GM19328 (cell line): Measurements from ENCODE around the gene KCNN3.

Experiments used
- ATAC-seq: cut with Tn5 transposase; IDR thresholded peaks from one replicate; pipeline ENCODE4 v1.9.1; 2021; ENCODE audit warnings: mild to moderate bottlenecking, moderate library complexity; ENCODE audit not compliant: unreplicated experiment

Gene KCNN3

DNA sequence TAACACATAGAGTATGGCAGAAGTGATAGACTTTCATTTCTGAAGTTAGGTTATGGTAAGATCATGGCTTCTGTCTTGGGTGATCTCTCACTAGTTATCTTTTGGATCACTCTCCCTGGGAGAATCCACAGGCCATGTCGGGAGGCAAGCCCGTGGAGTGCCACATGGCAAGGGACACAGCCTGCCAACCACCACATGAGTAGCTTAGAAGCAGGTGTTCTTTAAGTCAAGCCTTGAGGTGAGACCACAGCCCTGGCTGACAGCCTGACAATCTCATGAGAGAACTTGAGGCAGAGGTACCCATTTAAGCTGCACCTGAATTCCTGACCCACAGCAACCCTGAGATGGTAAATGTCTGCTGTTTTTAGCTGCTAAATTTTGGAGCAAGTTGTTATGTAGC lies 130.4 kb downstream of the KCNN3 start:
- ATAC-seq: no peak

DNA sequence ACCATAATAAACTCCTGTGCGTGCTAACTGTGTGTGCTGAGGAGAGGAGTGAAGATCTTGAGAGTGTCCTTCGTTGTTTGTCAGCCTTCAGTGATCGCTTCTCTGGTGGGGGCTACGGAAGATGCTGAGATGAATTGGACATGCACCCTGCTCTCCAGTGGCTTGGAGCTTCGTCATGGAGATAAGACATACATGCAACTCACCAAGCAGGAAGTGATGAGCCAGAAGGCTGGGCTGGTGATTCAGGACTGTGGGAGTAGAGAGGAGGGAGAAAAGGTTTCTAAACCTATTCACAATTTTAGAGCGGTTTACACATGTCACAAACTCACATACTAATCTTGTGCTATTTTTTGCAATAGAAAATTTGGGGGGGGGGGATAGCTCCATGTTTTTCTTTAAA lies 133.2 kb downstream of the KCNN3 start:
- ATAC-seq: no peak

DNA sequence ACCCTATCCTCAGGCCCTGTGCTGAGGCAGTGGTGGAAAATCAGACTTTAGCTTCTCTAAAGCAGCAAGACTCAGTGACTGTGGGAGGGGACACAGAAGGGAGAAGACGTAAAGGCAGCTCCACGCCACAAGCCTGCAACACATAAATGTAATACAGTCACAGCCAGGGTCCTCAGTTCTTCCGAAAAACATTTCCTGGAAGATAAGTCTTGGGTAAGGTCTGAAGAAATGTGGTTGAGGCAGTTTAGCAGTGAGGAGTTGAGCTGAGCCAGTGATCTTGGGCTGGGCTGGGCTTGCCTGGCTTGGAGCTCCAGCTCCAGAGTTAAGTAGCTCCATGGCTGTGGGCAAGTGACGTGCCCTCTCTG lies 134.3 kb downstream of the KCNN3 start:
- no peak for ATAC-seq

DNA sequence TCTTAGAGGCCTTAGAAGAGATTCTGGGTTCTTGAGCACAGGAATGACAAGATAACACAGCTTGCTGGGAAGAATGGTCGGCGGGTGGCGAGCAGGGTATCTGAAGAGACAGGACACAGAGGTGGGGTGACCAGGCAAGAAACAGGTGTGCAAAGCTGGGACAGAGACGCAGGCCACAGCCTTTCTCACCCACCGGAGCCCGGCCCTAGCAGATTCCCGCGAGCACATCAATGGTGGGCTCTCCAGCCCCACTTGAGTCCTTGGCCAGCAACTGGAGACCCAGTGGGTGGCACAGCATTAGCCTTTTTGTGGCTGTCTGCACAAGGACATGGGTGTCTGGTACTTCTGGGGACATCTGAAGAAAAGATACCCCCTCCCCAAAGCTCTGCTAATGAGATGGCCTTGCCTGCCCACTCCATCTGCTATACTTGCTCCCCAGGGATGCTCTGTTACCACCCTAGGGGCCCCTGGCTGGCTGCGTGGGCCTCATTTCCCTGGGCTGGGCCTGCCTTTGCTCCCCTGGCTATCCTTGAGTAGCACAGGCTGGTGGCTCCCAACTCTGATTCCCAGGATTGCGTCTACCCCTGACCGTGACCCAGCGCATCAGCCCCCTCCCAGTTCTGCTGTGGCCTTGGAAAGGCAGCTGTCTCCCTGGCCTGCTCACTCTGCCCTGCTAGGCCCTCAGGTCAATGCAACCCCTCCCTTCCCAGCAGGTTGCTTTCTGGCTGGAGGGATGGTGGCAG lies 134.8 kb downstream of the KCNN3 start:
- ATAC-seq: no peak

DNA sequence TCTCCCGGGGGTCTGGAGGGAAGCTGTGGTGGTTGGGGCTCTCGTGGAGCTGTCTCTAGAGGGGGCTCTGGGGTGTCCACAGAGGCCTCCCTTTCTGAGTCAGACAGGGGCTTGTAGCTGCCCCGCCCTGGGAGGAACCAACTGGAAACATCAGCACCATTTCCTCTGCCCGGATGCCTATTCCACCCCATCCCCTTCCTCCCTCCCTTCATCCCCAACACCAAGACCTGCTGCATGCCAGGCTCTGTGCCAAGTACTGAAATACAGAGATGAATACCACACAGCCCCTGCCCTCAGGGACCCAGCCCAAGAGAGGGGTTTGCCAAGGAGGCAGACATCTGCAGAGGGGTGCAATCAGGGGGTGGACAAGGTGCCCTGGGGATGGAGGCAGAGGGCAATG lies 136.5 kb downstream of the KCNN3 start:
- ATAC-seq: no peak

DNA sequence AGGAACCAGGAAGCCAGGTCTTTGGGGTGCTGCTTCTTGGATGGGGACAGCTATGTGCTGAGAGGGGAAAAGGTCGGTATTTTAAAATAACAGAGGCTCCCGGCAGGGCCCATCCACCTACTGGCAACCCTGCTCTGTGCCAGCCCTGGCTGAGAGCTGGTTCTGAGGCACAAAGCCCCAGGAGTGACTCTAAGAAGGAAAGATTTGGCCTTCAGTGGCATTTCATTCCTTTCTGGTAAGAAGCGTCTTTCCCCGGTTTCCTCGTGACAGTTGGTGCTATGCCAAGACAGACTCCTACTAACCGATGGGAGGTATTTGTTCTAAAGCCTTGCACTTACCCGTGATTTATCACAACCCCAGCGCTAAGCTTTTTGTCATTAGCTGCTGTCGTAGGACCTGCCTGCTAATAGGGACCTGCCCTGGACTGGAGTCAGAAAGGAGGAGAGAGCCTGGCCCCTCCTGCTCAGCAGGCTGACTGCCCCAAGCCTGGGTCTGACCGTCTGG lies 139.0 kb downstream of the KCNN3 start:
- ATAC-seq: no peak

DNA sequence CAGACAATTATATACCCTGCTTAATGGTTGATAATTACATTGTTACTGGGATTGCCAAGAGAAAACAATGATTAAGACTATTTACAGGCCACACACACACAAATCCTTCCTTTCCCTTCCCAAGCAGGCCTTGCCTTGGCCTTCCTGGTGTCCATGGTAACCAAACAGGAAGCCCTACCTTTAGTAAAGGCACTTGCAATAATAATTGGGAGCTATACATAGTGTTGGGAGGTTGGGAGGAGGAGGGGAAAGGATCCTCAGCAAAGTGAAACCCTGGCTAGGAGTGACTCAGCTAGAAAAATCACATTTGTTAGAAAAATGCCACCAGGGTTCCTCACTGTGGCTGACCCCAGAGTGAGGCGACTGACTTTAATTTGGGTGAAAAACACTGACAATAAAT lies 139.8 kb downstream of the KCNN3 start:
- ATAC-seq: no peak

DNA sequence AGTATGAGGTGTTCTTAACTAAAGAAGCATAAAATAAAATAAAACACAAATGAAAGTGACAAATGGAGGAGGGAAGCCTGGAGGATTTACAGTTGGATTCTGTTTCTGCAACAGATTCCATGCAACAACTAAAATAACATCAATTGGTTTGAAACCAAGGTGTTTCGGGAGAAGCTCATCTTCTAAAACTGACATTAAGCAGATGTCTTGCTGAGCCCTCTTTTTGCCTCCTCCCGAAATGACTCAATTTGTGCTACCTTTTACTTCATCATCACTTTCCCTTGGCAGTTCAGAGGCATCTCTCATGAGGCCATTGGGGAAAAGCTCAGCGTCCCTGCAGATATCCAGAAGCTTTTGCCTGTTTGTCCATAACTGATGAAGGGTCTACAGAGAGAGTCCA lies 140.5 kb downstream of the KCNN3 start:
- no peak for ATAC-seq

DNA sequence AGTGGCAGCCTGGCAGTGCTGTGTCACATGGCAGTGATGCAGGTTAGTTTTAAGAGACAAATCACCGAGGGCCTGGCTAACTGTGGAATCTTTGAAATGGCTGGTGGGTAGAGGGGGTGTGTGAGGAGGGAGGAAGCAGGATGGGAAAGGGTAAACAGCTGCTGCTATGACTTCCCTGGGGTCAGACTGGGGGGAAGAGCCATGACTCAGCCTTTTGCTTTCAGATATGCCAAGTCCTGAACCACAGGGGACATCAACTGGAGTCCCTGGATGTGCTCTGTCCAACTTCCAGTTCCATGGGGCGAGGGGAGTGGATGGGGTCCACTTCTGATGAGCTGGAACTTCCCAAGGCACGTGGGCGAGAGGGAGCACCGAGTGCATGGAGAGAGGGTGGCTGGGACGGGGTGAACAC lies 141.0 kb downstream of the KCNN3 start:
- no peak for ATAC-seq

DNA sequence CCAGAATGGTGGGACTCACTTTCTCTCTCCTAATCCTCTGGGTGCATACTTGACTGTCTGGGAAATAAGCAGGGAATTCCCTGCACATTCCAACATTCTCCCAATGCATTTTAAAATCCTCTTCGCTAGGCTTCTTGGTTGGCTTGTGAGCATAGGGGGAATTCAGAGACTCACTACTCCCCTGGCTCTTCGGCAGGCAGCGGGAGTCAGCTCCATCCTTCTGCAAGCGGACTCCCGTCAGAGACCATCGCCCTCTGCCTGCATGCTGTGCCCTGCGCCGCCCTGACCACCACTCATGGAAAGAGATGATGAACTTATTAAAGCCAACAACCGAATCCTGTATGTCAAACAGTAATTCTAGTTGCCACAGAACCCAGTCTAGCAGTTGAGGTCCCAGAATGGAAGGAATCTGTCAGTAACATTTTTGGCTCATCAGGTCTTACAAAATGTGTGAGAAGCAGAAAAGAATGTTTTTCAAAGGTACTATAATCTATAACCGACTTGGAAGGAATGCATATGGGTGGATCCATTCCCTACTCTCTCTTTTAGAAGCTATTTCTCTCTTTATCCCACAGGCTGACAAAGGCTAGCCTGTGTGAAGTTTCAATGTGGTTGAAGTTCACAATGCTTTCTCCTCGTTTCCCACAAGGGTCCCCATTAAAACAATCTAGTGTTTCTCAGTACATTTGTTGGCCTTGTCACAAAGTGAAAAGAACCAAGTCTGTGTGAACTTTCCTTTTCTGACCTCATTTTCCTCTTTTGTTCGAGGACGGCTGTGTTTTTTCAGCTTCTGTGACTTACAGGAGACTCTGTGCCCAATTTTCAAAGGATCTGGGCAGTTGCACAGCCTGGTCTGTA lies 143.0 kb downstream of the KCNN3 start:
- ATAC-seq: no peak

DNA sequence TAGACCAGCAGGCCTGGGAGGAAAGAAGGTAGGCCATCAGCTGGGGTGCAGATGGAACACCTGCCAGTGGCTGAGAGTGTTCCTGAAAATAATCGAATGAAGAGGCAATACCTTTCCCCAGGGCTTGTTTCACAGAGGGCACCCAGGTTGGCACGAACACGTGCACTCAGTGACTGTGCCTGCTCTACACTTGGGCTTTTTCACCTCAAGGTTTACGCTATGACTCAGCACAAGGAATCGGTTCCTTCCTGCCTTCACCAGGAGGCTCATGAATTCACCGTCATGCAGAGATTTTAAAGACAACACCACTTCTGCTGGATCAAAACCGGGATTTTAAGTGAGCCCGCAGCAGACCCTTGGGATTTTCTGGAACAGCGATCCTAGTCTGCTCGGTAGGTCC lies 143.6 kb downstream of the KCNN3 start:
- ATAC-seq: no peak

DNA sequence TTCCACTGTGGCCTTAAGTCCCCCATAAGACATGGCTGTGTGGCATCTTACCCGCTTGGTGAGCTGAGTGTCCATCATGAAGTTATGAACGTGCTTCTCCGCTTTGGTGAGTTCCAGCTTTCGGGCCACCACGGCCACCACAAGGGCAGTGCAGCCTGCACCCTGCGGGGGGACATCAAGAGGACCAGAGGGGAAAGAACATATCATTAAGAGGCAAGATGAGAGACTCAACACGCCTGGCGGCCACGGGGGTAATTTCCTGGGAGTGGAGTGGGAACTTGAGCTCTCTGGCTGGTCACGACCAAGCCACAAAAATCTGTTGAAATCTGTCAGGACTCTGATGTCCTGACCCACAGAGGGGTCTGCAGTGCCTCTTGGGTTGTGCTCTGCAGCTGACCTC lies 144.2 kb downstream of the KCNN3 start:
- no peak for ATAC-seq

DNA sequence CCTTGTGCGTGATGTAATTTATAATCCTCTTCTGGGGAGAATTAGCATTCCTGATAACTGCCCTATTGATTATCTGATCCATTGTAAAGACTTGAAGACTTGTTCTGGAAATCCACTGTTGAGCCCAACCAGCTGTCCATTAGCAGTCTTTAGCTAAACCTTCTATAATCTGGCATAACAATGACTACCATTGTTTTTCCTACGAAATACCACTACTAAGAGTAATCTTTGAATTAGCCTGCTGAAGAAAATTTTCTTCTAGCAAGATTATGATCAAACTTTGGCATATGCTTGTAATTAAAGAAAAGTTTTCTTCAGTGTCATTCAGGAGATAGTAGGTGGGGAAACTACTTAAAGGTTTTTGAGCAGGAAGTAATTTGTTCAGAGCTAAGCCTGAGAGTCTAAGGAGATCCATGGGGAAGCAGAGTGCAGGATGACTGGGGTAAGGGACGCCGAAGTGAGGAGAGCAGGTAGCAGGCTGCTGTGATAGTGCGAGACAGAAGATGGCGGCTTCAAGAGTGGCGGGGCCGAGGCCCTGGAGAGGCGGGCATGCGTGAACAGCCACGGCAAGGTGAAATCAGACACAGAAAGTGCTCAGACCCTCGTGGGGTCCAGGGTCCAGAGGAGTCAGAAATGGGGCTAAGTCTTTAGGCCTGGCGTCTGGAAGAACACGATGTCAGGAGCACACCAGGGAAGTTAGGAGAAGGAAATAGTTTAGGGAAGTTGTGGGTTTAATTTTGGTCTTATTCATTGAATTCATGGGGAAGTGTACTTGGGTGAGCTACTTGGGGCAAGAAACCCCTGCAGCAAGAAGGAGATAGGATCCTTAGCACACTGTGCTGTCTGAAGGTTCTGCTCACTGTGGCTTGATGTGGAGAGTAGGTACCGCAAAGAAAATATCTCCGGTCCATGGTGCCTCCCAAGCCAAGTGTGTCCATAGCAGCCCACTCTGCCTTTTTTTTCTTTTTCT lies 149.5 kb downstream of the KCNN3 start:
- ATAC-seq: no peak

DNA sequence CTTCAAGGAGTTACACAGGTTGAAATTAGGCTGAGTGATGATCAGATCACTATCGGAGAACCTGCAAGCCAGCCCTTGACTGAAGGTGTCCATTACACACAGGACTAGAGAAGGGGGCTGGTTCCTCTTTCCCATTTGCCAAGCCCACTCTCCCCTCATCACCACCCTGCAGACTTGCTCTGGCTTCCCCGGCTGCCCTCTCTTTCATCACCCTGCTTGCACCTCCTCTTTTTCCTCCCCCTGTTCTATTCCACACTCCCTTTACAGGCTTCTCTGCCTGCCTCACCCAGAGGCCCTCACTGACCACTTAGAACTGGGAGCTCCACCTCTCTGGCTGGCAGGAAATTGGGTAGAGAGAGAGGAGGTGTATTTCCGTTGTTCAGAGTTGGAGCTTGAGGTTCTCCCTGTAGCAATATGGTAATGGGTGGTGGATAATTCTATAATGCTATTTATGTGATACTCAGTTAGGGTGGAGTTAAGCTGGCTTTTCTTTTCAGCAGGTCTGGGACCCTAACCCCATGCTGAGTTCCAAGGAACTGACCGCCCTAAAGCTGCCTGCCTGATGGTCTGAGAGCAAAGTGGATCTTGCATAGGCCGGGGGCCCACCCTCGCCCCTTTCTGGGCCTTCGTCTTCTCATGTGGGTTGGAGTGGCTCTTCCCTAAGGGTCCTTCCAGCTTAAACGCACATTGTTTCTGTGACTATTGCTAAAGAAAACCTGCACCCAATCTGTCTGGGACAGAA lies 150.3 kb downstream of the KCNN3 start:
- no peak for ATAC-seq

DNA sequence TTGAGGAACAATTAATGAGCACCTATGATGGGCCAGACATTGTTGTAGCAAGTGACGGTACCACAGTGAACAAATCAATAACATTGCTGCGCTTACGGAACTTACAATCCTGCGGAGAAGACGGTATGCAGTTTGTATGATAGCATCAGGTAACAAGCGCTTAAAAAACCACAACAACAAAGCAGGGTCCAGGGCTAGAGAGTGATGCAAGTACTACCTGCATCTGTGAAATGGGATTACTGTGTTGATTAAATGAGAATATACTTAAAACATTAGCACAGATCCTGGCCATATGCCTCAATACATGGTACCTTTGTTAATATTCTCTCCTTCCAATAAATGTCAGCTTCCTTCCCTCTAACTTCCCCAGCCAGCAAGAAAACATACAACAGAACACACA lies 151.5 kb downstream of the KCNN3 start:
- ATAC-seq: no peak

DNA sequence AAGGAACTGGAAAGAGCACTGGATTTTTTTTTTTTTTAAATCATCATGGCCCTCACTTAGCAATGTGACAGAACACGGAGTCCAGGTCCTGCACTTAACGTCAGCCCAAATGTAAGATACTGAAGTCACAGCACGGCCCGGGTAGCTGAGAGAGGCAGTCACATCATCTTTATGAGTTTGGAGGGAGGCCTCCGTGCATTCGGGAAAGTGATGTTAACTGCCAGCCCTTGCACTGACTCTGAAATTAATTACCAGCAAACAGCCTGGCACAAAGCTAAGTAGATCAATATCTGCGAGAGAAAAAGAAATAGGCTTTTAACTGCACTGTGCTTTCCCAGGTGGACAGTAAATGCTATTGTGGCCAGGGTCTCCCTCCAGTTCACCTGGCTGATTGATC lies 152.6 kb downstream of the KCNN3 start:
- ATAC-seq: no peak

DNA sequence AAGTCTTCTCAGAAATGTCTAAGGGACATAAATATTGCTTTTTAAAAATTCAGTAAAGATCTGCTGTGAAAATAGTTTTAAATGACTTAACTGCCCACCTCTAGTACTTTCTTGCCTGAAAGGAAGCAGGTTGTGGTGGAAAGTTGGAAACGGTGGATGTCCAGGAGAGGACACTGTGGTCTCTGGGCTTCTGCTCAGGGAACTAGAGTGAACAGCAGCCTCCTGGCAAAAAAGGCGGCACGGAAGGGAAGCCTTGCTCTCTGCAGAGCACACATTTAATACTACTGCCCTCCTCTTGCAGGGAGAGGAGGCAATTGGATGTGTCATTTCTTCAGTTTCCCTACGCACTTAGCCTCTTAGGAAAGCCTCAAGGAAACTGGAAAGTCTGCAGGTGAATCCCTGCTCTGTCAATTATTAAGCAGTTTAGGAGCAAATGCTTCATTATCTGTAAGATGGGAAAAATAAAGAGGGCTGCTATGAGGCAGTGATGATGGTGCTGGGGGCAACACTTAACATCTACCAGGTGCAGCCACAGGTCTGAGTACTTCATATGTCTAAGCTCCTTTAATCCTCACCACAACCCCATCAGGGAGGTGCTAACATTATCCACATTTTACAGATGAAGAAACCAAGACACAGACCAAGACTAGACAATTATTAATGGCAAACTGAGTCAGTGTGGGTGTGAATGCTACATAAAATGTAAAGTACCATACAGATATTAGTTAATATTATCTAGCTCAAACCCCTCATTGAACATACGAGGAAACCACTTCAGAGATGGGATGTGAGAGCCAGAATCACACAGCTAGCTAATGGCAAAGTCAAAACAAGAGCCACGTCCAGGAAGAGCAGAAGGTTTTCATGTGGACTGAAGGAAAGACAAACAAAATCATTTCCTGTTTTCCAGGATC lies 153.2 kb downstream of the KCNN3 start:
- ATAC-seq: no peak

DNA sequence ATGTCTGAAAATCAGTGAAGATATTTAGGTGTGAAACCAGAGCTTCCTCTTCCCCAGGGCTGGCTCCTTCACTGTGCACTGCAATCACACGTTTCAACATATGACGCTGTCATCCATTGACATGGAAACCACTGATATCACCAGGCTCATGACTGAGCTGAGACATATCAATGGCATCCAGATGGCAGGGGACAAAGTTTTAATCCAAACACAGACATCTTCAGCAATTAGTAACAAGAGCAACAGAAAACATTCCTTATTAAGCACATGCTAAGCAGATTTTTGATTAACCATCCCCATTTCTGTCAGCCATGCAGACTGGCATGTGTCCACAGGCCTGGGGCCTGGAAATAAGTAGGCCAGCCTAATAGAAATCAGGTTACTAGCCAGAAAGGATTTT lies 154.1 kb downstream of the KCNN3 start:
- no peak for ATAC-seq

DNA sequence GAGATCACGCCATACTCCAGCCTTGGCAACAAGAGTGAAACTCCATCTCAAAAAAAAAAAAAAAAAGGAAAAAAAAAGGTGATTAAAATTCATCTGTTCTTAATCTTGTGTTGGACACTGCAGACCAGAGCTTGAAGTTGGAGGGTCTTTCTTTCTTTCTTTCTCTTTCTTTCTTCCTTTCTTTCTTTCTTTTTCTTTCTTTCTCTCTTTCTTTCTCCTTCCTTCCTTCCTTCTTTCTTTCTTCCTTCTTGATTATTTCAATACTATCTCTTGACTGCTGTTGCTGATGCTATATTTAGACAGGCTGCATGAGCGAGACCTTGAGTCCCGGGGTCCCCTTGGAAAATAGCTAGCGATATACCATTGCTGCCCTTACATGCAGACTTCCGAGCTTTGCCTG lies 154.7 kb downstream of the KCNN3 start:
- no peak for ATAC-seq
